Muscle layer of duodenum (tissue), 2 donors: ENCODE results near the gene ERCC6L2.

Source experiments
- H3K27ac ChIP-seq: one replicate; pipeline ENCODE4 v1.7.0; 2013; ENCODE audit warnings: mild to moderate bottlenecking, low read length
- H3K27me3 ChIP-seq: one replicate; pipeline ENCODE4 v1.7.0; 2013; ENCODE audit warnings: low read depth, mild to moderate bottlenecking, control low read depth, low read length
- H3K36me3 ChIP-seq, 2 donors: one replicate each; pipeline ENCODE4 v1.7.0; 2013; ENCODE audit warnings: low read length in 2 of 2, control low read depth in 1 of 2, mild to moderate bottlenecking in 1 of 2; ENCODE audit not compliant: insufficient read depth in 2 of 2, control insufficient read depth in 1 of 2
- H3K4me1 ChIP-seq, 2 donors: one replicate each; pipeline ENCODE4 v1.7.0; 2013; ENCODE audit warnings: low read length in 2 of 2, mild to moderate bottlenecking in 2 of 2, control low read depth in 1 of 2, moderate library complexity in 1 of 2; ENCODE audit not compliant: insufficient read depth in 2 of 2, control insufficient read depth in 1 of 2
- H3K4me3 ChIP-seq, 2 donors: one replicate each; pipeline ENCODE4 v1.7.0; 2013; ENCODE audit warnings: low read length in 2 of 2, low read depth in 1 of 2, mild to moderate bottlenecking in 1 of 2
- H3K9me3 ChIP-seq, 2 donors: one replicate each; pipeline ENCODE4 v1.7.0; 2013; ENCODE audit warnings: low read length in 2 of 2, control low read depth in 1 of 2, mild to moderate bottlenecking in 1 of 2; ENCODE audit not compliant: control insufficient read depth in 1 of 2
- donor health status: healthy.

The ERCC6L2 gene

GRCh38 chr9:96008502-96009222 lies 133.2 kb downstream of the ERCC6L2 start:
- Histone ChIP-seq H3K27ac (no peak overlapping the region), H3K4me1 (no peaks in the 10 kb centered on the region), H3K4me3 (no peak overlapping the region), H3K36me3 (peaks cover 10 to 48% of the 10 kb centered on the region in 2 donors), H3K9me3 (no peaks in the 10 kb centered on the region), H3K27me3 (no peaks in the 10 kb centered on the region)

GRCh38 chr9:96009223-96009602 lies 133.7 kb downstream of the ERCC6L2 start:
- H3K4me3 ChIP-seq: no peak overlapping the region
- no peaks in the 10 kb centered on the region for H3K4me1 ChIP-seq
- H3K9me3 ChIP-seq: no peaks in the 10 kb centered on the region
- H3K36me3 ChIP-seq: peaks cover 11 to 52% of the 10 kb centered on the region in 2 donors
- peak overlapping the region; percentile 24 for H3K27ac ChIP-seq
- no peaks in the 10 kb centered on the region for H3K27me3 ChIP-seq

- H3K4me1 ChIP-seq: no peaks in the 10 kb centered on the region
- peak overlapping the region; percentile 24 for H3K27ac ChIP-seq
- H3K4me3 ChIP-seq: no peak overlapping the region
- H3K27me3 ChIP-seq: no peaks in the 10 kb centered on the region
- peaks cover 11 to 50% of the 10 kb centered on the region in 2 donors for H3K36me3 ChIP-seq
- no peaks in the 10 kb centered on the region for H3K9me3 ChIP-seq
These were observed 134.4 kb downstream of the ERCC6L2 start for GRCh38 chr9:96009690-96010472.

- H3K4me3 ChIP-seq: no peak overlapping the region
- no peaks in the 10 kb centered on the region for H3K4me1 ChIP-seq
- peaks cover 10 to 23% of the 10 kb centered on the region in 2 donors for H3K36me3 ChIP-seq
- no peak overlapping the region for H3K27ac ChIP-seq
- H3K27me3 ChIP-seq: no peaks in the 10 kb centered on the region
- H3K9me3 ChIP-seq: no peaks in the 10 kb centered on the region
These were observed 138.6 kb downstream of the ERCC6L2 start for GRCh38 chr9:96014078-96014477.

- Histone ChIP-seq H3K9me3 (no peaks in the 10 kb centered on the region), H3K4me3 (no peak overlapping the region), H3K36me3 (peaks cover 10 to 22% of the 10 kb centered on the region in 2 donors), H3K4me1 (peaks cover 0 to 4% of the 10 kb centered on the region in 2 donors), H3K27ac (no peak overlapping the region), H3K27me3 (no peaks in the 10 kb centered on the region)
These were observed 140.6 kb downstream of the ERCC6L2 start for GRCh38 chr9:96015876-96016686.
